NCI-H460 (cell line): ENCODE results near the gene KRTAP5-2. TPM values are rescaled to one million over a fixed set of nuclear protein-coding genes. Genes with fewer than 3 reads are reported as not detected.
"Not testable (repeated sequence)": the region's sequence is repeated elsewhere in the genome, so short reads cannot be mapped to it uniquely, and the experiment has no call there.

Source experiments
- DNase-seq: peaks from one replicate; pipeline ENCODE4 v3.0.0-alpha.2; 2016; ENCODE audit warnings: low read depth; ENCODE audit errors: extremely low read depth
- polyA plus RNA-seq: library from polyadenylated mRNA; depleted of rRNA; stranded (reverse); fragments of >200 nt; gene quantifications from 2 replicates; pipeline ENCODE4 v1.2.3, GENCODE V29; 2014; cell fraction: nucleus; rRNA removed
- total RNA-seq: library from RNA; depleted of rRNA; stranded (reverse); fragments of >200 nt; shearing (Covaris generic); gene quantifications from 2 replicates; pipeline ENCODE4 v1.2.3, GENCODE V29; 2014; rRNA removed

KRTAP5-2 gene, protein sequence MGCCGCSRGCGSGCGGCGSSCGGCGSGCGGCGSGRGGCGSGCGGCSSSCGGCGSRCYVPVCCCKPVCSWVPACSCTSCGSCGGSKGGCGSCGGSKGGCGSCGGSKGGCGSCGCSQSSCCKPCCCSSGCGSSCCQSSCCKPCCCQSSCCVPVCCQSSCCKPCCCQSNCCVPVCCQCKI
- total RNA-seq, result not detected in 2 replicates
- polyA plus RNA-seq, result not detected in 2 replicates

DNA sequence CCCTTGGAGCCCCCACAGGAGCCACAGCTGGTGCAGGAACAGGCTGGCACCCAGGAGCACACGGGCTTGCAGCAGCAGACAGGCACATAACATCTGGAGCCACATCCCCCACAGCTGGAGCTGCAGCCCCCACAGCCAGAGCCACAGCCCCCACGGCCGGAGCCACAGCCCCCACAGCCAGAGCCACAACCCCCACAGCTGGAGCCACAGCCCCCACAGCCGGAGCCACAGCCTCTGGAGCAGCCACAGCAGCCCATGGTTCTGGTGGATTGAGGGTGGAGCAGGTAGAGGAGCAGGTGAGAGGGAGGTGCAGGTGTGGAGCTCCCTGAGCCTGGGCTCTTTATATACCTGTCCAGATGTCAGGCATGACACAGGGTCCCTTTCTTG is at the start of gene KRTAP5-2:
KRTAP5-2 (minus strand) TSS at position 301 of the 387 bp plus-strand sequence; CDS start at position 257, 44 bp downstream.
- no peak for DNase-seq

DNA sequence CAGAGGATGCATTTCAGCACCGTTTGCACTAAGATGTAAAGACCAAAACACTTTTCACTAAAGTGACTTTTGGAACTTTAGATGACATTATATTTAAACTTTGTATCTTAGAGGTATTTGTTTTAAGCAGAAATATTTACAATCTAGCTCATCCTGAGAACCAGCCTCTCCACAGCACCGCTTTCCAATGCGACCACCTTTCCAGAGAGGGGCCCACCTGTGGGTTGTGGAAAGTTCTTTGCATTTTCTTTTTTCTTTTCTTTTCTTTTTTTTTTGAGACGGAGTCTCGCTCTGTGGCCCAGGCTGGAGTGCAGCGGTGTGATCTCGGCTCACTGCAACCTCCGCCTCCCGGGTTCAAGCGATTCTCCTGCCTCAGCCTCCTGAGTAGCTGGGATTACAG is 48.4 kb upstream of the KRTAP5-2 start:
- not testable (repeated sequence) for DNase-seq

DNA sequence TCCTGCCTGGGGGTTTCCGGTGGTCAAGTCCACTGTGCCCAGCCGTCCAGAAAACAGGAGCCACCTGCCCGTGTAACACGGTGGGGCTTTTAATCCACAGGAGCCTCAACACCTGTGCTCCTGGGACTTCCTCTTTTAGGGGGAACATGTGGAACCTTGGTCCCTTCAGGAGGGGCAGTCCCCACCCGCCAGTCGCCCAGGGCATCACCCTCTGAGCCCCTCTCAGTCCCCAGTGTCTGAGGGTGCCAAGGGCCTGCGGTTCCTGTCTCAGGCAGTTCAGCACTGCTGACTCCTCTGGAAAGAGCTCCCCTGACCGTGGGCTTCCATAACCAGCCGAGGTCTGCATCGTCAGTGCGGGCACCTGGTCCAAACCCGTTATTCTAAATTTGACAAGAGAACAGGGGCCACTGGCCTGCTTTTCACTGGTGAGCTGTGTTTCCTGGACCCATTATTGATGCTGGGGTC is 47.3 kb upstream of the KRTAP5-2 start:
- no peak for DNase-seq

DNA sequence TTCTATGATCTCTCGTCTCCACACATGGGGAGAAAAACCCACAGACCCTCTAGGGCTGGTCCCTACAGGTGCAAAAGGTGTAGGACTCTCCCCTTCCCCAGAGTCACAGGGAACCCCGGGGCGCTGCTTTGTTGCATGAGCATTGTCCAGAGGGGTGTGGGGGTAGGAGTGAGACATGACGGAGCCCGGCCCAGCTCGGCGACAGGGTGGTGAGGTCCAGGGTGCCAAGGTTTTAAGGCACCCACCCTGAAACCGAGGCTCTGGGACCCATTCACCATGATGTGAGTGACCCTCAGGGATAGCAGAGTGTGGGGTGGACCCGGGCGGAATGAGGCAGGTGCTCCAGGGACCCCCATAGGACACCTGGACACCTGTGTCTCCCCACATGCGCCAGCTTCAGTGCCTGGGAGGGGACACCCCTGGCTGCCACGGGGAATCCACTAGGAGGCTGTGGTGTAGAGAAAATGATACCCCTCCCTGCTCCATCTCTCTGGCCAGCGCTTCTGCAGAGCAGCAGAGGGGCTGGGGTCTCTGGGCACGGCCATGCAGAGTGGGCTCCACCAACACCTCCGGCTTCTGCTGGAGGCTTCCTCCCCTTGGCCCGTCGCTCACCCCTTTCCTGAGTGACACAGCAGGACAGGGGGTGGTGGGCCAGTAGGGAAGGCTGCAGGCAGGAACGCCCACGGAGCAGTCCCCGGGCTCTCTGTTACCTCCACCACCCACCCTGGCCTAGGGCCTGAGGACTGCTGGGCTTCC is 46.7 kb upstream of the KRTAP5-2 start:
- DNase-seq, result no peak

DNA sequence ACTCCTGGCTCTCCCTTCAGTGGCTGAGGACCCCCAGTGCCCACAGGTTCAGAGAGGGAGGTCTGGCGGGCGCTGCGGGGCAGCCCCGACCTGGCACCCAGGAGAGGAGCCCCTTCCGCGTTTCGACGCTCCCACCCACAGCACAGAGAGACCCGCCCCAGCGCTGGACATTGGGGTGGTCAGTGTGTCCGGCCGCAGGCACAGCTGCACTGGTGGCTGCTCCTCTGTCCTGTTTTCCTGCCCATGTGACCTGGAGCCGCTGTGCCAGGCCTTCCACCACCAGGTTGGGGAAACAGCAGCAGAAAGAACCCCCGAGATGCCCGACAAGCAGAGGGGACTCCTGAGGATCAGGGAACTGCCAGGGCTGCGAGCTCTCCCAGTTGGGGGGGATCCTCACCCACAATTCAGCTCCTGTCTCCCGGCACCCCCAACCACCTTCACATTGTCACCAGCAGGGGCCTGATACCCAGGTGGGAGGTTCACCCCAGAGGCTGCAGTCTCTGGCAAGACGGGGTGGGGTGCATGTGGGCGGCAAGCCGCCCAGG is 45.1 kb upstream of the KRTAP5-2 start:
- no peak for DNase-seq

DNA sequence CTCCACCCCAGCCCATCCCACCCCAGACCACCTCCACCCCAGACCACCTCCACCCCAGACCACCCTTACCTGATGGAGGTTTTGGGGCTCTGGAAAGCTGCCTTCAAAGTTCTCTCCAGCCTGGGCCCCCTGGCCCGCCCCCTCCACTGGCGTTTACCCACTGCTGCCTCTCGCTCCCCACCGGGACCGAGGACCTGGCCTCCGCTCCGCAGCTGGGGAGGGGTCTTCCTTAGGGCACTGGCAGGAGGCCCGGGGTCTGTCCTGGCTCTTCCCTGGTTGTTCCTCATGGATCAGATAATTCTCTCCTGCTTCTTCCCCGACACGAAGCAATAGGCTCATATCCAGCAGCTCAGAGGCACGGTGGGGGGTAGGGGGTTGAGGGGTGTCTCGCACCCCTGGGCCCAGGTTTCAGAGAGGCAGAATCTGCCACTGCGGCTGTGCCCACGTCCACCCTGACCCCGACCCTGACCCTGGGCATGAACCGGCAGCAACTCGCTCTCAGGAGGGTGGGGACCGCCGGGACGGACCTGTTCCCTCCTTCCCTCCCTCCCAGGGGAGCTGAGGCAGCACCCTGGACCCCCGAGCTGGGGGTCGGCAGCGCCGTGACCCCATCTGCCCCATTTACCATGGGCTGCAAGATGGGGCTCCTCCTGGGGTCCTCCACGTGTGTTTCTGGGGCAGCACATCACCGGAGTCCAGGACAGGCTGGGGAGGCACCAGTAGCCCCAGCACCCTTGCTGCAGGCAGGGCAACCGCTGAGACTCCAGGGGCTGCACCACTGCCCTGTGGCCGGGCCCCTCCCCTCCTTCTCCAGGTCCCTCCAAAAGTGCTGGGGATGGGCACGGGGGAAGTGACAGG is 44.4 kb upstream of the KRTAP5-2 start:
- no peak for DNase-seq

DNA sequence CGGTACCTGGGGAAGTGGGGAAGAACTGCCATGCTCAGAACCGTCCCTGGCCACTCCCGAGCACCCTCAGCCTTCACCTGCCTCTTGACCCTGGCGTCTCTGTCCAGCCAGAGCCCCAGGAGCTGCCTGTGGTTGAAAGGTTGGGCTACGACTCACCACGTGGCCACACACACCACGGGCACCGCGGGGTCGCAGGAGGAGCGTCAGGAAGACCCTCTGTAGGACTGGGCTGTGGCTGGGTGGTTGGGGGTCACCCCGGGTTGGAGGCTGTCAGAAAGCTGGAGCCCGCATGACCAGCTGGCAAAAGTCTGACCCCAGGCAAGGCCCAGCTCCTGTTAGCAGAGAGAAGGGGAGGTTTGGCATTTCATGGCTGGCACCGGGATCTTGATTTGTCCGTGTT is 43.0 kb upstream of the KRTAP5-2 start:
- no peak for DNase-seq

DNA sequence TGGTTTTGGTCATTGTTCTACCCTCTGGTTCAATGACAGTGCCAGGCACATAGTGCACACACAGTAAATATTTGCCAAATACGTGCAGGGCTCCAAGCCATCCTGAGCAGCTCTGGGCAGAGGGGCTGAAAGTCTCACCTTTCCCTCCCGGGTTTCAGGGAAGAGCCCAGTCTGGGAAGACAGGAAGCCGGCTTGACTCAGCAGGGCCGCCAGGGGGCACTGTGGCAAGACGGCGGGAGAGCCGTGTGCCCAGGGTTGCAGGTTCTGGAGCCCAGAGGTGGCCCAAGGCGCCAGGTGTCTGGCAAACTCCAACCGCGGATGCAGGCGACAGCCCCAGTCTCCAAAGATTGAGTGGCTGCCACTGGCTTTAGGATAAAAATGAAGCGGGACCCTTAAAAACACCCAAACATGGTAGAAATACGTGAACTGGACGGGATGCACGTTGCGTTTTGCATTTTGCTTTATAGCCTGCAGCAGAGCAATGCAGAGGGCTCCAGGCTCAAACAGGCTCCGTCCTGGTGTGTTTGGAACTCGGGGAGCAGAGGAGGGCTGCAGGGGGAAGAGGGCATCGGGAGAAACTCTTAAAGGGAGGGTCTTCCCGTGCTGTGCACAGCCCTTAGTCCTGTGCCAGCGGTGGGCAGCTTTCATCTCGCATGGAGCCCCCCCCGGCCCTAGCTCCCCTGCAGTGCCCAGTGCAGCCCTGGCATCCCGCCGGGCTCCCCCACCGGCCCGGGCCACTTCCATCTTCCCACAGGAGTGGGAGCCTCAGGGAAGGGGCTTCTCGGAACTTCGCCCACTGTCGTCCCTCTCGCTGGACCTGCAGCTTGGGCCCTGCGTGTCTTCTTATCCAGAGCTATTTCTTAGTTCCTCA is 42.2 kb upstream of the KRTAP5-2 start:
- DNase-seq, result peak; percentile 21

DNA sequence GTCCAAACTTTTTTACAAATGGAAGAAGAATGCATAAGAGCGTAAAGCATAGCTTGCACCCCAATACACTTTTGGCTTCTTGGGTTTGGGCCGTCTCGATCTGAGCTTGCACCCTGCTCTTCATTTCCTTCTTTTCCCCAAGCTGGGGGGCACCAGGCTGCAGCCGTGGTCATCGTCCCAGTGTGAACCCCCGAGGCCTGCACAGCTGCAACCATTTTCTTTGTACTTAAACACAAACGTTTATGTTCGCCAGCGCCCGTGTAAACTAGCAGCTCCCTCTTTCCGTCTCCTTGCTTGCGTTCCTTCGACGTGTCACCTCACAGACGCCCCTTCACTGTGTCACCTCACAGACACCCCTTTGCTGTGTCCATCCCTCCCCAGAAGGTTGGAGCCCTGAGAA is 41.6 kb upstream of the KRTAP5-2 start:
- DNase-seq, result no peak

DNA sequence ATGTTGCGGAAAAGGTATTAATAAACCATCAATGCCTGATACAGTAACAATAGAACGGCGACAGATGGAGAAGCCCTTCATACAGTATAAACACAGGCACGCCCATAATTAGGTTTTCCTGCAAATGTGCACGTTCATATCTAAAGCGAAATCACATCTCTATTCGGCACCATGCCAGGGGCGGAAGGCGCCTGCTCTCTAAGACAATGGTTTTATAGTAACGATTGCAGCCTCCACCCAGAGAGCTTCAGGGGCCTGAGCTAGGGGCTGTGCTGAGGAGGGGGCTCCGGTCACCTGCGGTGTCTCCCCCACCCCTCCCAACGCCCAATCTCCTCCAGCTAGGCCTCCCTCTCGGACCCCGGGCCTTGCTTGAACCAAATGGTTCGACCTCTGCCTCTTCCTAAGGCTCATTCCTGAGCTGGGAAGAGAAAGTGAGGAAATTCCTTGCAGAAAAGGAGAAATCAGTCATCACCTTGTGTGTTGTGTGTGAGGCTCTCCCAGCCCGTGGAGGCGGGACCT is 41.1 kb upstream of the KRTAP5-2 start:
- DNase-seq, result no peak

DNA sequence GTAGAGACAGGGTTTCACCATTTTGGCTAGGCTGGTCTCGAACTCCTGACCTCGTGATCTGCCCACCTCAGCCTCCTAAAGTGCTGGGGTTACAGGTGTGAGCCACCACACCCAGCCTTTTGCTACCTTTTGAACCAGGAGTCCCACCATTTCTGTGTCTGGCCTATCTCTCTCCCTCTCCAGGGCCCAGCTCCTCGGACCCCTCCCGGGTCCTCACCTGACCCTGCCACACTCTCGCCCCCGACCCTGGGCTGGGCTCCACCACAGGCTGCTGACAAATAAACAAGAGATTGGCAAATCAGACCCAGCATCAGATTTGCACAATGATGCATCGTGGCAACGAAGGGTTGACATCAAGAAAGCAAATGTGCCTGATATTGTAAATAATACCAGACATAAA is 40.2 kb upstream of the KRTAP5-2 start:
- DNase-seq, result no peak

DNA sequence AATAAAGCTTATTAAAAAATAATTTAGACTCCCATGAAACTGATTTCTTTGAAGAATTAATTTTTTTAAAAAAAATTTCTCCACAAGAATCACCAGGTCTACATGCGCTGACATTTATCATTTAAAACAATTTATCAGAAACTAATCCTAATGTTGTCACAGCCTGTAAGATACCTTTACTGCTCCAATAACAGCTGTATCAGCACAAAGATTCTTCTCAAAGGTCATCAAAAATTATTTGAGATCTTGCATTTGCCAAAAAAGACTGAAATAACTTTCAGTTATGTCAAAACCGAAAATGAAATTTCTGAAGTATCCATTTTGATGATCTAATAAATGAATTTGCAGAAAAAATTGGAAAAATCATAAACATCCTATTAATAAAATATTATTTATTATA is 39.5 kb upstream of the KRTAP5-2 start:
- DNase-seq, result no peak

DNA sequence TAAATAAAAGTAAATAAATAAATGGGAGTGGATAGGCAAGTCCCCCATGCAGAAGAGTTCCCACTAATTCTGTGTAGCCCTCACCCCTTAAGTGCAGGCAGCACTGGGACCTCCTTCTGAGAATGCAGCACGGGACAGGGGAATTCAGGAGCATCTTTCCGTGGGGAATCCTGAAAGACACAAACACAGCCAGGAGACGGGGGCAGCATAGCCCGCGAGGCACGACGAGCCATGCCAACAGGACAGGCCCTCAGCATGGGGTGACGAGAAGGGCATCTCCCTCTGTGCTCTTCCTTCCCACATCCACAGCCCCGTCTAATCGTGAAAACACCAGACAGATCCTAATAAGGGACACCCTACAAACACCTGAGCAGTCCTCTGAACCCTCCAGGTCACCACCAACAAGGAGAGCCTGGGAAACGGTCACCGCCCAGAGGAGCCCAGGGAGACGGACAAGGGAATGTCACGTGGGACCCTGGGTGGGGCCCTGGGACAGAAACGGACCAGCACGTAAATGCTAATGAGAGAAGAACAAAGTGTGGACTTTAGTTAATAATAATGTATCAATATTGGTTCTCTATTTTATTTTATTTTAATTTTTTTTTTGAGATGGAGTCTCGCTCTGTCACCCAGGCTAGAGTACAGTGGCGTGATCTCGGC is 38.3 kb upstream of the KRTAP5-2 start:
- DNase-seq, result no peak

DNA sequence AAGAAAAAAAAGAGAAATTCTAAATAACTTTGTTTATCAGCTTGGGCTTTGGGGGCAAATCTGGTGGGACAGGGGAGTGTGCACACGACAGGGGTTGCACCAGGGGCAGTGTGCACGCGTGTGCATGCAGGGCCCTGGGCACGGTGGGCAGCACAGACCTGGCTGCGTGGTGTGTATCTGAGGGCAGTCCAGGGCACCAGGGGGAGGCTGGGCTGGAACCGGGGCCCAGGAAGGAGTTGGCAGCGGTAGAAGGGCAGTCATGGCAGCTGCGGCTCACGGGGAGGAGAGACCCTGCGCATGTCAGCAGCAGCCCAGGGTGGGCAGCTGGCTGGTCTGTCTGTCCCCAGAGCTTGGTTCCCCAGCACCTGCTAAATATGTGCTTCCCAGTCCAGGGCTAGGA is 35.8 kb upstream of the KRTAP5-2 start:
- no peak for DNase-seq

DNA sequence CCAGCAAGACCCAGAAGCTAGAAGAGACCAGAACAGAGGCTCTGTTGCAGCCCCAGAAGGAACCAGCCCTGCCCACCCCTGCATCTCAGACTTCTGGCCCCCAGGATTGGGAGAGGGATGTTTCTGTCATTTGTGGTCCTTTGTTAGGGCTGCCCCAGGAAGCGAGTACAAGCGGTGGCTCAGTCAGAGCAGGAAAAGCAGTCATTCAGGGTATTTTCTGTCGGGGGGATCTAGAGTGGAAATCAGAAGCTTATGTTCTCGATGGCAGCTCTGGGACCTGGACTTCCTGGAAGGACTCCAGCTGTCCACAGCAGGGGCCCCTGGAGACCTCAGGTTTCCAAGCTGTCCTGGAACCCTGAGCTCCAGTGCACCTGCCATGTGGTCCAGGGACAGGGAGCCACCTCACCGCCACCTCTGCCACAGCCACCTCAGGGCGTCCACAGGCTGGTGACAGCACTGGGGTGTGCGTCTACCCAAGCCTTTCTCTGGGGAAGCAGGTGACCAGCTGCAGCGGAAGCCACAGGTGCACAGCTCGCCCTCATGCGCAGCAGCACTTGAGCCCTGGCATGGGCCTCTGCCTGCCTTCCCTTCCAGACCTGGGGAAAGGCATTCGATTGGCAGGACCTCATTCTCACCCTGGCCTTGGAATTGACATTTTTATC is 34.1 kb upstream of the KRTAP5-2 start:
- no peak for DNase-seq

DNA sequence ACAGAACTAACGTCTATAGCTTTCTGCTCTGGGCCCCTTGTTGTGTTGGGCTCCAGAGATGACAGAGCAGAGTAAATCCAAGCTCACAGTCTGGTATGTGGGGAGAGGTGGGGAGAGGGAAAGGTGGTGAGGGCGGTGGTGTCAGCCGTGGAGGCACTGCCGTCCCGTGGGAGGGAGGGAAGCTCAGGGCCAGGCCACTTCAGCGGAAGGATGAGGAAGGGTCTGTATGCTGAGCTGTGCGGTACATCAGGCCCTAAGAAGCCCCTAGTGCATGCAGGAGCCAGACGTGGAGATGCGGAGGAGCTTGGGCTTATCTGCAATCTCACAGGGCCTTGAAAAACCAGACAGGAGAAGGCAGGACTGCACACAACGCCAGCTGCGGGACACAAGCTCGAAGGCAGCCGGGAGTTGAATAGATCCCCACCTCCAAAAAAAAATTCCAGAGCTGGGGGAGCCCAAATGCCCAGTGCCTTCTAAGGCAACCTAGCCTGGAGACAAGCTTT is 33.0 kb upstream of the KRTAP5-2 start:
- DNase-seq, result no peak

DNA sequence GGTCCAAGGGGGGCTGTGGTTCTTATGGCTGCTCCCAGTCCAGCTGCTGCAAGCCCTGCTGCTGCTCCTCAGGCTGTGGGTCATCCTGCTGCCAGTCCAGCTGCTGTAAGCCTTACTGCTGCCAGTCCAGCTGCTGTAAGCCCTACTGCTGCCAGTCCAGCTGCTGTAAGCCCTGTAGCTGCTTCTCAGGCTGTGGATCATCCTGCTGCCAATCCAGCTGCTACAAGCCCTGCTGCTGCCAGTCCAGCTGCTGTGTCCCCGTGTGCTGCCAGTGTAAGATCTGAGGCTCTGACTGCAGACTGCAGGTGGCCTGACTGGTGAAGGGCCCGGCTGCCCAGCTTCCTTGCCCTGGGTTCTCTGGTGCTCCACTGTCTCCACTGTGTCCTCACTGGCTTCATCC is 32.2 kb upstream of the KRTAP5-2 start:
- no peak for DNase-seq

DNA sequence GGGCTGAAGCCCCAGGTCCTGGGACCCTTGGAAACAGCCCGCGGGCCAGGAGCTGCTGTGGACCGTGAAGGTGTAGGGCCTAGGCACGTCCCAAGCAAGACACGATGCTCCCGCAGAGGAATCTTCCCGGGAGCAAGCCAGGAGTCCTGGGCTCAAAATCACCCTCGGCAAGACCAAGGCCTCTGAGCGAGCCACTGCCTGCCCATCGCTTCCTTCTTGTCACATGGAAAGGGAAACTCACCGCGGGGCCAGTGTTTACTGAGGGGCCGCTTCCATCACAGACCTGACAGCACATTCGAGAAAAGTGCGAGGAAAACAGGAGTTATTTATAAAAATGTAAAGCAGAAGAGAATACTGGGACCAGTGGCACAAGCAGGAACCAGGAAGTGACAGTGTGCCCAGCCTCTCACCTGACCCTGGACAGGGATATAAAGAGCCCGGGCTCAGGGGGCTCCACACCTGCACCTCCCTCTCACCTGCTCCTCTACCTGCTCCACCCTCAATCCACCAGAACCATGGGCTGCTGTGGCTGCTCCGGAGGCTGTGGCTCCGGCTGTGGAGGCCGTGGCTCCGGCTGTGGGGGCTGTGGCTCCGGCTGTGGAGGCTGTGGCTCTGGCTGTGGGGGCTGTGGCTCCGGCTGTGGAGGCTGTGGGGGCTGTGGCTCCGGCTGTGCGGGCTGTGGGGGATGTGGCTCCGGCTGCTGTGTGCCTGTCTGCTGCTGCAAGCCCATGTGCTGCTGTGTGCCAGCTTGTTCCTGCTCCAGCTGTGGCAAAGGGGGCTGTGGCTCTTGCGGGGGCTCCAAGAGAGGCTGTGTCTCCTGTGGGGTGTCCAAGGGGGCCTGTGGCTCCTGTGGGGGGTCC is 31.5 kb upstream of the KRTAP5-2 start, which contains the start of gene KRTAP5-5:
KRTAP5-5 (plus strand) TSS at position 450 of the 860 bp plus-strand sequence; CDS start at position 516, 66 bp downstream.
- no peak for DNase-seq
